Stimulated activated CD8-positive, alpha-beta memory T cell treated with anti-CD3 and anti-CD28 coated beads, Interleukin-15, amount 100 ng/mL, for 24 hours (primary cell): ENCODE data around the gene TOMM34.

ENCODE experiments used
- DNase-seq: peaks from one replicate; pipeline ENCODE4 v3.0.0-alpha.2; 2020; ENCODE audit warnings: low read depth

Gene TOMM34

DNA sequence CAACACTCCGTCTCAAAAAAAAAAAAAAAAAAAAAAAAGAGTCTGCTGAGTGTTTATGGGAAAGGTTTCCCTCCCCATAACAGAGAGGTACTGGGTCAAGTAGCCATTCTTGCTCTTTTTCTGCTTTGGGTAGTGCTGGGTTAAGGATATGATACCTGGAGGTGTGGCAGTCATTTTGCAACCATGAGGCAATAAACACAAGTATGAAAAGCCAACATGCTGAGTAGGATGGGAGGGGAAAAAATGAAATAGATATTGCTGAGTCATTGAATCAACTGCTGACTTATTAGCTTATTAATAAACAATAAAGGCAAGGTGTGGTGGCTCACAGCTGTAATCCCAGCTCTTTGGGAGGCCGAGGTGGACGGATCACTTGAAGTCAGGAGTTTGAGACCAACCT, 2.3 kb upstream of the TOMM34 start:
- no peak for DNase-seq

DNA sequence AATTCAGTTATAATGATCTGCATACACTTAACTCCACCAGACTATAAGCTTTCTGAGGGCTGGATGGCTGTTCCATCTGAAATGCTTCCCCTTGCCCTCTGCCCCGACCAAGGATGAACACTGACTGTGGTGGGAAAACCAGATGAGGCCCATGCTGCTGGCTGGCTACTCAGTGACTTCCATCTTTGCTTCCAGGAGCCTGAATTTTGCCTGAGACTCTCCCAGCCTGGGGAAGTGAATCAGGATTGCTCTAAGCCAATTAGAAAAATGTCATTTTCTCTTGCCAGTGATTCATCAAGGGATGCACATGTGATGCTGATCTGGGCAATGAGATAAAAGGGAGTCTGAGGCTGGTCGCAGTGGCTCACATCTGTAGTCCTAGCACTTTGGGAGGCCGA, 1.7 kb upstream of the TOMM34 start:
- no peak for DNase-seq

- no peak for DNase-seq
Observed at GRCh38 chr20:44961011-44961869, 1.0 kb upstream of the TOMM34 start.

DNA sequence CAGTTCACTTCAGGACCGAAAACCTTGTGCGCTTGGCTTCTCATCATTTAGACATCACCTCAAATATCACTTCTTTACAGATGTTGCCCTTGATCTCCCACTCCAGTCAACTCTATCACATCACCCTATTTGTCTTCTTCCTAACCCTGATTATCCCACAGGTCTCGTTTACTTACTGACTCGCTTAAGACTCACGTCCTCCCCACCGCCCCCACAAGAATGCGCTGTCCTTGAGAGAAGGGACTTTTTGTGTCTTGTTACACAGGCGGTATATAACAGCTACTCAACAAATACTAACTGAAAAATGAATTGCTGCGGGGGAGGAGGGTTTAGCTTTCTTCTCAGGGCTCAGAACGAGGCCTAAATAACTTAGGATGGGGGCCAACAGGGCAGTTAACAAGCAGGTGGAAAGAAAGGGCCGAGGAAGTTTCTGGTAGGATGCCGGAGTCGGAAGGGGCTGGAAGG, 527 bp downstream of the TOMM34 start:
- no peak for DNase-seq

GRCh38 chr20:44959082-44959637, 1.0 kb downstream of the TOMM34 start:
- no peak for DNase-seq

DNA sequence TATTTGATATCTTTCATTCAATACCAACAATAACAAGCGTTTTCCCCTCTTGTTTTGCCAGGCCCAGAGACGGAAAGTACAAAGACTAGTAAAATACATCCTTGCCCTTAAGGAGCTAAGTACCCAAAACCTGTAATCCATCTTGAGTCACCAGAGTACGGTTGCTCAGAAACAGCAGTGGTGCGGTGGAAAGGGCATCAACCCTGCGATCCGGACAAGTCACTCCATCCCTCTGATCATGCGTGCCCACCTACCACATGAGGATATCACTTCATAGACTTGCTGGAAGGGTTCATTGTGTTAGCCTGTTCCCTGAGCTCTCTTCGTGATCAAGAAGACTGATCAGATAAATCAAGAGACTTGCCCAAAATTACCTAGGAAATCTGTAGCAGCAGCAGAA, 1.9 kb downstream of the TOMM34 start:
- DNase-seq: no peak

- no peak for DNase-seq
Observed at GRCh38 chr20:44956410-44956809, 3.8 kb downstream of the TOMM34 start.

GRCh38 chr20:44955270-44955669, 4.9 kb downstream of the TOMM34 start:
- no peak for DNase-seq

- no peak for DNase-seq
Observed at GRCh38 chr20:44954211-44954610, 6.0 kb downstream of the TOMM34 start.

- no peak for DNase-seq
Observed at GRCh38 chr20:44952731-44953130, 7.5 kb downstream of the TOMM34 start.

DNA sequence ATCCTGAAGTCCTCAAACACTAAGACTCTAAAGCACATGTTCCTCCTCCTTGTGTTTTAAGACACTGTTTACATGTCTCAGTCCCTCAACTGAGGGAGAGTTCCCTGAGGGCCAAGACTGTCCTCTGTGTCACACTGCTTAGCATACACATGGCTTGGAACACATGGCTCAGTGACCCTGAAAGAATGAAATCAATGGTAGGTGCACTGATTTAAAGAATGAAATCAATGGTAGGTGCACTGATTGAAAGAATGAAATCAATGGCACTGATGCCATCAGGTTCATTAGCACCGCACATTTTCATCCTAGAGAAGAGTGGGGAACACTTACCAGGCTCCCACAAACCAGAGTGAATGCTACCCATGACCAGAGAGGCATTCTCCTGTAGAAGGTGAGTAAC, 9.8 kb downstream of the TOMM34 start:
- DNase-seq: no peak

DNA sequence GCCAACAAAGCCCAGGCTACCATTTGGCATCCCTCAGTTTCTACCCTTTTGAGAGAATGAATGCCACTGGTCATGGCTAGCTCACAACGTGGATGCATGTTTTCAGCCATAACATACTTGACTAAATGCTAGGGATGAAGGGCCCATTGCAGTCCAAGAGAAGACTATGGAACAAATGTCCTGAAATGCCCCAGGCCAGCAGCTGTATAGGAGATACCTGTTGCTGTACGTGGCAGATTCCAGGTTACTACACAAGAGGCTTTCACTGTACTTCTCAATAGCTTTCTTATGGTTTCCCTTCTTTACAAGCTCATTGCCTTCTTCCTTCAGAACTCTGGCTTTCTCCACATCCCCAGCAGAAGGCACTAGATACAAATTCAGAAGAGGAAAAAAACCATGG, 11.7 kb downstream of the TOMM34 start:
- no peak for DNase-seq

DNA sequence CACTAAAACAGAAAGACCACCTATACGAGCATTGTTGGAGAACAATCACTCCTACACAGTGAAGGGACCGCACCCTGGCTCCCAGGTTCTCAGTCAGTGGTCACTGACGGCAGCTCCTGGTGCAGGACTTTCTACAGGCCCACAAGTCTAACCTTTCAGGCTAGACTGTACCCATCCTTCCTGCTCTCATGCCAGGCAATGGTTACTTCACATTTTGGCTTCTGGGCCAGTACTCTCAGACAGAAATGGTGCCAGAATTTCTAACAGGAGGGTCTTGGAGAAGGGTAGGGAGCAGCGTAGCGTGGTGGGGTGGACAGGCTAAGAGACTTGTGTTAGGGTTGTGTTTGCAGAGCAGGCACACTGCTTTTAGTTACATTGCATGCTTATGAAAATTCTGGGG, 12.1 kb downstream of the TOMM34 start:
- no peak for DNase-seq

DNA sequence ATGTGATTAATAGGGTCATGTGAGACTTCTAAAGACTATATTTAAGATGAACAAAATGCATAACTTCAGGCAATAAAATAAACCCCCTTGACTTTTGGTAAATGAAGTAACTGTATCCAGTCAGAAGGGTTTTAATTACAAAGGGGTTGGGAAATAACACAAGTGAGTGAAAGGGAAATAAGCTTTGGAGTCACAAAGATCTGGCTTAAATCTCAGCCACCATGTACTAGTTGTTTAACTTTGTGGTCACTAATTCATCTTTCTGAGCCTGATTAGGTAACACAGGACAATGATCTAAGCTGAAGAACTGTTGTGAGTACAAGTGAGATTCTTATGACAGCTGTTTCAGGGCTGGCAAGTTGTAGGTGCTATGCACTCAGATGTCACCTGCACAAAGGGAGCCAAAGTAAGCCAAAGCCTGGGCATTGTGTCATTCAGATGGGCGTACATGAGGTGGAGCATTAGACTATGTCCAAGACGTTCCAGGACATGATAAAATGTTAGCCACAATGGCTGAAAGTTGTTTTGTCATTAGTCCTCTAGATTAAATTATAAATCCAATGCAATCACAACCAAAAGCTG, 13.8 kb downstream of the TOMM34 start:
- DNase-seq: no peak

DNA sequence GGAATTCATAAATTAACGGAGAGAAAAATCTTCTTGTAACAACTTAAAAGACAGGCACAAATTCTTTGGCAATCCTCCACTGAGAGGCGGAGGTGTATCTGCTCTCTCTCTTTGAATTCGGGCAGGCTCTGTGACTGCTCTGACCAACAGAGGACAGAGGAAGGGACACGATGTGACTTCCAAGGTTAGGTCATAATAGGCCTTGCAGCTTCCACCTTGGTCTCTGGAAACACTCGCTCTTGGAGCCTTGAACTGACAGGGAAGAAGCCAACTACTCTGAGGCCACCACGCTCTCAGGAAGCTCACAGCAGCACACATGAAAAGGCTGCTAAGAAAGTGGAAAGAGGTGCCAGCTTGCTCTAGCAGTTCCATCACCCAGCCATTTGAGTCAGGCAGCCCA, 14.9 kb downstream of the TOMM34 start:
- DNase-seq: no peak

DNA sequence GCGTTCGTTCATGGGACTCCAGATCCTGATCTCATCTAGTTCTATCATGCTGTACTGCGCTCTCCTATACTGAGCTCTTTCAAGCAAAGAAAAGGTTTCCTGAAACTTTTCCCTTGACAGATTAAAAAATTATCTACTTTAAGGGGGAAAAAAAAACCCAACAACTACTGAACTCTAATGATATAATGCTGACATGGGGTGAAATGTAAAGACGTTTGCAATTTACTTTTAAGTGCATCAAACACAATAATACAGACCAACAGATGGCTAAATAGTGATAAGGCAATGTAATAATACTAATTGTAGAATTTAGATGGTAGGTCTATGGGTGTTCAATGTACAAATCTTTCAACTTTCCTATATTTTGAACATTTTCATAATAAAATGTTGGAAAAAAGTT, 16.4 kb downstream of the TOMM34 start:
- no peak for DNase-seq

DNA sequence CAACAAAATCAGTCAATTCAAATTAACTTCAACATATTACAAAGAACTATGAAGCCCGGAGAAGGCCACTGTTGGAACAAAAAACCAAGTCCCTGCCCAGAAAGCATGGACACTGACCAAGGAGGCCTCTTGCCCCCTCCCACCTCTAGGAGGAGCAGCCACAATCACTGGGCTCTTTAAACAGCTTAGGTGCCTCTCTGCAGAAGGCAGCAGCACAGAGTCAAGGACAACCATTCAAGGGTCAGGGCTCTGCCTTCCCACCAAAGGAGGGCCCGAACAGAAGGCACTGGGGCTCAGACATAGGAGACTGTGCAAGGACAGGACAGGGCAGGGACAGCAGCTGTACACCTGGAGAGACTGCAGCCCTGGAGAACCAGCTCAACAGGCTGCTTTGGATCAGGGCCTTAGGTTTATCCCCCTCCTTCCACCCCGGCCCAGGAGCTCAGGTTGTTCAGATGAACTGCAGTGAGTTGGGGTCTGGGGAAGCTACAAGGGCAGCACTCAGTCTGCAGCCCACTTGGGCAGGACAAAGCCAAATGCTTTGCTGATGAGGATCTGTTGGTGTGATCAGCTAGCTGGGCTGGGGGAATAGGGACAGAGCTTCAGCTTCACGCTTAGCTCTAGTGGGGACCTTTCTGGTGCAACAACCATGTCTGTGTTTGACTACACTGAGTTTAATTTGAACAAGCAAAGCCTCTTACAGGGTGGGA, 17.8 kb downstream of the TOMM34 start:
- no peak for DNase-seq

DNA sequence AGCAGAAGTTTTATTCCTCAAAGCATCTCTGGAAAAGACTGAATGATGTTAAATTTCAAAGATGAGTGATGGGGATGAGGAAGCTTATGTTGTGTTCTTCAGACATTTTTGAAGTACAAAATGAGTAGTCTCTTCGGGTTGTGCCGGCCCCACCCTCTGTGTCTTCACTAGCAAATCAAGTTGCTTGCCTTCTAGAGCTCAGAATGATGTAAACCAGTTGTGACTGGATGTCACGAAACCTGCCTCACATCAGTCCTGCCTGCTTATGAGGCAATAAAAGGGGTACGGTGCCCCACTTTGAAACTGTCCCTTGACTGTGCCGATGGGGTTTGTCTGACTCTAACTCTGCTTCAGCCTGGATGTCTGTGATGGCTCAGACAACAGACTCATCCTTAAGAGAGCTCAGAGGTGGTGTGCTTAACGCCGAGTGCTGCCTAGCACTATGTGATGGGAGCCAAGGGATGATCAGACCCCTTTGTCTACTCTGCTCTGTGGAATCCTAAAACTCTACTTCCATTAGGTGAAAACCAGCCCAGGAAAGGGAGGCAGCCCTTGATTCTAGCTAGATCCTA, 19.0 kb downstream of the TOMM34 start:
- no peak for DNase-seq

- no peak for DNase-seq
Observed at GRCh38 chr20:44938637-44939036, 21.6 kb downstream of the TOMM34 start.

- no peak for DNase-seq
Observed at GRCh38 chr20:44936510-44936909, 23.7 kb downstream of the TOMM34 start.

GRCh38 chr20:44932916-44933315, 27.3 kb downstream of the TOMM34 start:
- no peak for DNase-seq

- DNase-seq: no peak
Observed at GRCh38 chr20:44931911-44932310, 28.3 kb downstream of the TOMM34 start.
